ENCODE measurements around the gene SETSIP.
"Not testable (repeated sequence)": the region's sequence is repeated elsewhere in the genome, so short reads cannot be mapped to it uniquely, and the experiment has no call there.

SETSIP gene, protein sequence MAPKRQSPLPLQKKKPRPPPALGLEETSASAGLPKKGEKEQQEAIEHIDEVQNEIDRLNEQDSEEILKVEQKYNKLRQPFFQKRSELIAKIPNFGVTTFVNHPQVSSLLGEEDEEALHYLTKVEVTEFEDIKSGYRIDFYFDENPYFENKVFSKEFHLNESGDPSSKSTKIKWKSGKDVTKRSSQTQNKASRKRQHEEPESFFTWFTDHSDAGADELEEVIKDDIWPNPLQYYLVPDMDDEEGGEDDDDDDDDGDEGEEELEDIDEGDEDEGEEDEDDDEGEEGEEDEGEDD
- 0.27 to 0.31 reads per million in 2 donors for total RNA-seq

DNA sequence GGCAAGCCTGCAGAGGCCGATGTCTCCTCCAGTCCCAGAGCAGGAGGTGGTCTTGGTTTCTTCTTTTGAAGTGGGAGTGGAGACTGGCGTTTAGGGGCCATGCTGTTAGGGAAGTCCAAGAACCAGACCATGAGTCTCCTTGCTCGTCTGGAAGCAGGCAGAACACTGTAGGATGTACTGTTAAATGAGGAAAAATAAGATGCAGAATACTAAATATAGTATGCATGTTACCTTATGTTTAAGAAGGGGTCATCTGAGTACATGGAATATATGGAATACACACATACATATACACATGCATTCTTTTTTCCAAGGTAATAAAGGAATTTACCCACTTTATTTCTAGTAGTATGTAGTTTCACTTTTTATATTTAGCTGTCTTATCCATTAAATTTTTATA, at the start of gene SETSIP:
Gene SETSIP, minus strand, starts transcription at position 101 of the 400 bp plus-strand sequence. Its CDS starts 0 bp downstream, at position 101.
- DNase-seq: no peak

DNA sequence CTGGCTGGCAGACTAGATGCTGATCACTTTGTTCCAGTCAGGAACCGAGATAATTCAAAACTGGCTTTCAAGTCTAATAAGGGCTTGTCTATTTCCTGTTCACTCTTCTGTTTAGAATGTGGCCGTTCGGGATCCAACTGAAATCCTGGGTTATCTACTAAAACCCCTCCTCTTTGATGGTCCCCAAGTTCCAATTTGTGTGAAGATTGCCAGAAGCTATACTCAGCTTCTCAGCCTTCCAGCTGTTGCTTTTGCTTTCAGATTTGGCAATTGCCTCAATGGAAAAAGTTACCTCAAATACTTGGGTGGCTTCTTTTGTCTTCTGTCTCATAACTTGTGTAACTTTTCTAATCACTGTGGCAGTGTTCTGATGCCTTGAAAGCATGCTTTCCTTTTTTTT, 48.7 kb upstream of the SETSIP start:
- DNase-seq: peak in 1 of 5 experiments; percentile 52

DNA sequence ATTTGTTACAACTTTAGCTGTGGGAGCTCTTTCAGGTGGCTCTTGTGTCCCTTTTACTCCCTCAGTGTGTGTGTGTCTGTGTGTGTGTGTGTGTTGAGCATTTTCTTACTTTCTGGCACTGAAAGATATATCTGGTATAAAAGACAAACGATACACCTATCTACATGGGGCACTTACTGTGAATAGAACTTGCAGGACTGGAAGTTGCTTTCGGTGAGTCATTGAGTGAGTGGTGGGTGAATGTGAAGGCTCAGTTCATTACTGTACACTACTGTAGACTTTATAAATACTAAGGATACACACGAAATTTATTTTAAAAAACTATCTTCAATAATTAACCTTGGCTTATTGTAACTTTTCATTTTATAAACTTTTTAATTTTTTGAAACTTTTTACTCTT, 43.6 kb upstream of the SETSIP start:
- DNase-seq: peak in 1 of 5 experiments; percentile 43

DNA sequence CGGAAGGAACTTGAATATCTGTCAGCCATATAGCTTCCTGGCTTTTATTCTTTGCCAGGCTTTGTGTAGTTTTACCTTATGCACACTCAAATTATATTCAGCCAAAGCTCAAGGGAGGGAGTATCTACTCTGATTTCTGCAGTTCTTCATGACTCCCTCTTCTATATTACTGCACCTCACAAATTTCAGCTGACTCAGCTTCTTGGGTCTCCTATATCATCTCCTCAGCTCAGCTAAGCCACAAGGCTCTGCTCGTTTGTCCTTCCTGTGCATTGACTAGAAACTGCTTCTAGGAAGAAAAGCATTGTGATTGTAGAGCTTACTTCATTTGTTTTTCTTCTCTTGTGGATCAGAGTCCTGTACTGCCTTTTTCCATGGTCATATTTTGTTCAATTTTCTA, 42.3 kb upstream of the SETSIP start:
- DNase-seq: peak in 1 of 5 experiments; percentile 64

DNA sequence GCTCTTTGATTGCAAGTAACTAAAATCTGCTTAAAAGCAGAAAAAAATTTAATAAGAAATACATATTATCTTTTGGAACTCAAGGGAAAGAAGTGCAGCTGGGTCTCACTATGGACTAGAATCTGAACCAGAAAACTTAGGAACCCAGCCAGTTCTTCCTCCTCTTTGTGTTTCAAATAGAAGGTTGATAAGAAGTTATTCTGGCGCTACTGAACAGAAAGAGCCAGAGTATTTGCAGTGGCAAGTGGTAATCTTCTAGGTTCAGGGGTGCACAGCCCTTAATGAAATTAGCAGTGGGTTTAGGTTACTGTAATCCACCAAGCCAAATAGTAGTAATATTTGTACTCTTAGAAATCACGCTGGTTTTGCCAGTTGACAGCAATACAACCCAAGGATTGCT, 33.4 kb upstream of the SETSIP start:
- DNase-seq: no peak

DNA sequence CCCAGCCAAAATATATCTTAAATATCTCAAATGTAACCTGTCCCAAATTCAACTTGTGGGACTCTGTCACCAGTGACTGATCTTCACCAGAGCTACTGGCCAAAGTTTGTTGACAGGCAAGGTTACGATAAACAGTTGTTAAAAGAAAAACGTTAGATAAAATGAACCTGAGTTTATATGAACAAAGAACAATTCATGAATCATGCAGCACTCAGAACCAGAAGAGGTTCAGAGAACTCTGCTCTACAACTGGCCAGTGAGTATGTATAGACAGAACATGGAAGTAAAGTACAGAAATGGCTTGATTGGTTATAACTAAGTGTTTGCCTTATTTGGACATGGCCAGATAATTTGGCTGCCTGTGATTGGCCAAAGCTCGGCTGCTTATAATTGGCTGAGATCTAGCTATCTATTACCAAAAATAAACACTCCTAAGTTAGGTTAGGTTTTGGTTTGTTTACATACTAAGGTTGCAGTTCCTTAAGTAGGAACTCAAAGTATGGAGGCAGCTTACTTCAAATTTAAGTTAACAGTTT, 30.4 kb upstream of the SETSIP start:
- no peak for DNase-seq

DNA sequence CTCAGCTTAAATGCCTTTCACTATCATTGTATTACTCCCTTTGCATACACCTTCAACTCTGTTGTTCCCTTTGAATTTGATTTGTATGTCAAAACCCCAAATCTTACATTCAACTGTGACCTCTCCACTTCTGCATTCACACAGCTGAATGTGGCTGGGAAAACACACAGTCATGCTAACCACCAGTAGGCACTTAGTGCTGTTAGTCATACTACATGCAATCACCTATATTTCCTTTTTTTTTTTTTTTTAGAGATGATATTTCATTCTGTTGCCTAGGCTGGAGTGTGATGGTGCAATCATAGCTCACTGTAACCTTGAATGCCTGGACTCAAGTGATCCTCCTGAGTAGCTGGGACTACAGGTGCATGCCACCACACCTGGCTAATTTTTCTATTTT, 21.1 kb upstream of the SETSIP start:
- peak in 1 of 5 experiments; percentile 2 for DNase-seq

DNA sequence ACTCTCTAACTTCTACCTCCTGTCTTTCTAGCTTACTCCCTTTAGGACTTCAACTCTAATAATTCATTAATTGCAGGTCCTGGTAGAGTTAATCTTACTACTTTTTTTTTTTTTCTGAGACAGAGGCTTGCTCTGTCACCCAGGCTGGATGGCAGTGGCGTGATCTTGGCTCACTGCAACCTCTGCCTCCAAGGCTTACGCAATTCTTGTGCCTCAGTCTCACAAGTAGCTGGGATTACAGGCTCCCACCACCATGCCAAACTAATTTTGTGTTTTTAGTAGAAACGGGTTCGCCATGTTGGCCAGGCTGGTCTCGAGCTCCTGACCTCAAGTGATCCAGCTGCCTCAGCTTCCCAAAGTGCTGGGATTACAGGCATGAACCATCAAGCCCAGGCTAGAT, 20.7 kb upstream of the SETSIP start:
- no peak for DNase-seq

DNA sequence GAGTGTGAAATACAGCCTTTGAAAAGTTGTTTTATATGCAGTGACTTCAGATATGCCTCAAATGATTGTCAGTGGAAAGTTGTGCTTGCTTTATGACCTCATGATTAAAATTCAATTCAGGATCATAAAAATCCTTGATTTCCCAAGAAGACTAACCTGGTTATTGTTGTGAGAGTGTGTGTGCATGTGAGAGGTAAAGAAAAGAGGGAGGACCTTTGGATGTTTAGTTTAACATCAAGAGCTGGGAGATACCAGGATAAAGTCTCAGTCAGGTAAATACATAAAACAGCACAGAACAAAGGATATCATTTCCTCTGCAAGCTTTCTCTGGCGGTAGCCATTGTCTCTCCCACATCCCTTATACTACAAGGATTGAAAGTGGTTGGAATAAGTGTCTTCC, 19.4 kb upstream of the SETSIP start:
- no peak for DNase-seq

DNA sequence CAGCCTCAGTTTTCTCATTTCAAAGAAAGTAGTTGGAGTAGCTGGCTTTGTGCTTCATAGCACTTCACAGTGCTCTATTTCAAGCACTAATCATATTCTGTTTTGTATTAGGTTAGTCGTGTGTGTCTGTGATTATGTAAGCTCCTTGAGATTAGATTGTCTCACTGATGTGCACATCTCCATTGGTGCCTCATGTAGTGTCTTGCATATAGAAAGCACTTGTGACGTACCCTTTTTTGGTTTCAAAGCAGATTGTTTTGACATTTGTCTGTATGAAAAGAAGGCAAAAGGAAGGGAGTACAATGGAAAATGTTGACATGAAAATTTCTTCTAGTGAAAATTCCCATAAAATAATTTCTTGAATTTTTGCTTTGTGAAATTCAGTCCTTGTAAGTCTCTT, 18.9 kb upstream of the SETSIP start:
- DNase-seq: no peak

DNA sequence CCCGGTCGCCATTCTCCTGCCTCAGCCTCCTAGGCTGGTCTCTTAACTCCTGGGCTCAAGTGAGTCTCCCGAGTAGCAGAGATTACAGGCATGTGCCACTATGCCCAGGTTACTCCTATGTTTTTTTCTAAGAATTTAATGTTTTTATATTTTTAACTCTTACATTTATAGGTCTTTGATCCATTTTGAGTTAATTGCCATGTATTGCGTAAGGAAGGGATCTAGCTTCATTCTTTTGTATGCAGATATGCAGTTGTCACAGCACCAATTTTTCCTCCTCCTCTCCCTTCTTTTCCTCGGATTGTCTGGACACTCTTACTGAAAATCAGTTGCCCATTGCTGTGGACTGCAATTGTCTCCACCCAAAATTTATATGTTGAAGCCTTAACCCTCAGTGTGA, 16.4 kb upstream of the SETSIP start:
- no peak for DNase-seq

DNA sequence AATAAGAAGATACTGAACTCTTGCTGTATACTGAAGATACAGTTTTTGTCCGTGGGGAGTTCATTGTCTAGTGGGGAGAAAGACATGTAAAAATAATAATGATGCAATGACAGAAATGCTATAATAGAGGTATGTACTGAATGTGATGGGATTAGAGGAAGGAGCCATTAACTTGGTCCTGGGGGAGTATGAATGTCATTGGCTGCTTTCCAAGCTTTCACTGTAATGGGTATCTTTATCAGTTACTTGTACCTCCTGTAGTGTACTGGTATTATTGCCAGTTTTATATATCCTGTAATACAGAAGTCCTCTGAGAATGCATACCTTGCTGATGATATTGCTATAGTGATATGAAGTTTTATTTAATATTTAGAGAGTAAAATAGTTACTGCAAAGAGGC, 12.3 kb upstream of the SETSIP start:
- no peak for DNase-seq

DNA sequence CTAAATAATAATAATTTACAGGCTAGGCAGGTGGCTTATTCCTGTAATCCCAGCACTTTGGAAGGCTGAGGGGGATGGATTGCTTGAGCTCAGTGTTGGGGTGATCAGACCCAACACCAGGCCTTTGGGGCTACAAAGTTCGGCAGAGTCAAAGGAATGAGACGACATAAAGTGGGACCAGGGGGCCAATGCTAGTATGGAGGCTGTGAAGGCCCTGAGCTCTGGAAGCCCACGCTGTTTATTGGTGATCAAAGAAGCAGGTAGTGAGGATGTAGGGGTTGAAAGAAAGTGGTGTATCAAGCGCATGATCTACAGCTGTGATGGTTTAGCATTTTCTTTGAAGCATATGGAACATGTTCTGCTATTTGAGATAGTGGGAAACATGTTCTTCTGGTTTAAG, 10.5 kb upstream of the SETSIP start:
- DNase-seq: no peak

DNA sequence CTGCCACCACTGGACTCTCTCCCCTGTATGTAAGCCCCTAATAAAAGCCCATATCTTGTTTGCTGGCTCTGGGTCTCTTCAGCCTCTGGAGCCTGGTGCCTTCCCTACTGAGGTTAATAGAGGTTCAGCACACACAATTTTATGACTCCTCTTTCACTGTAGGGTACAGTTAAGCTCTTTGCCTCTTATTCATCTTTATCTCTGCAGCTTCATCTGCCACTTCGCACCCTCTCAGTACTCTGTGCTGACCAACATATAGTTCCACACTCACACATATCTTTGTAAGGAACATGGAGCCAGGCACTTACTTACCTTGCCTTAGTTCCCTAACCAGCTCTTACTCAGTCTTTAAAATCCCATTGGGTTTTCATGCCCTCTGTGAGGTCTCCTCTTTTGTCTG, 9.4 kb upstream of the SETSIP start:
- no peak for DNase-seq

DNA sequence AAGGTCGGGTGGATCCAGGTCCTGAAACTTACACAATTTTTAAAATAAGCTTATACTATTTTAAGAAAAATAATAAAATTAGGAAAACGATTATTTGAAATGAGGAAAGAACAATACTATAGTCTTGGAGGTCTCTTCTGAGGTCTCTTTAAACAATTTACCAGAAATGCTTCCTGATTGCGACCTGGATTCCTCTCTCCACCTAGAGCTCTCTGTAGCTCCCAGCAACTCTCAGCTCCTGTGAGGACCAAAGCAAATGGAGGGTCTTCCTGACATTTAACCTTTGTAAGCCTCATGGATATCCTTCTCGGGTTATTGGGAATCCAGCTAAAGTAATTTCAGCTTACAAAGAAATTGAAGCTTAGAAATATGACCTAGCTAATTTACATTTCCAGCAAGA, 5.8 kb upstream of the SETSIP start:
- peak in 1 of 5 experiments; percentile 3 for DNase-seq

DNA sequence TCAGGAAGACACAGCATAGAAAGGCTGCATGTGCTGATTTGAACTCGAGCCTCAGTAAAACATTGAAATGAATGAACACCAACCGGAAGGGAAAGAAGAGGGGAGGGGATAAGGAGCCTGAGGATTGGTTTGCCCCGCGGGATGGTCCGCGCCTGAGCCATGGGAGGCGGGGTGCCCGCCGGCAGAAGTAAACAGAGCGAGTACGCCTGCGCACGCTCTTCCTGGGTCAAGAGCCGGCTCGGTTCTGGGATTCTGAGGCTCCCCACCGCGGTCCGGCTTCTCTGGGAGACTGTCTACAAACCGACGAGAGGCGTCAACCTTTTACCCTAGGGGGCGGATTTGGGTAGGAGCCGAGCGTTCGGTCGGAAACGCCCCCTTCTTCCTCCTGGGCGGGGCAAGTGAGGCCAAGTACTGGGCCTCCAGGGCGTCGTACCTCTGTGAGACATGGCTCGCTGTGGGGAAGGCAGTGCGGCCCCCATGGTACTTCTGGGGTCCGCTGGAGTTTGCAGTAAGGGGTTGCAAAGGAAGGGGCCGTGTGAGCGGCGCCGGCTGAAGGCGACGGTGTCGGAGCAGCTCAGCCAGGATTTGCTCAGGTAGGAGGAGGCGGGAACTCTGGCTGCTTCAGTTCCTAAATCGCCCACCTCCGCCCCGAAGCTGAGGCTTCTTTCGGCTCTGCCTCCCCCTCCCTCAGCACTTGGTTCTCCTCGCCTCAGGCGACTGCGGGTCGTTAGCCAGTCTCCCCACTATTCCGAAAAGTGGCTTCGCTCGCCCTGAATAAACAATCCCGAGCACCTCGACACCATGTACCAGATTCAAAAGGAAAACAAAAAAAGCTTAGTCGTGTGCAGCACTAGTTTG, 5.1 kb upstream of the SETSIP start, which contains the start of gene BTBD8:
Gene BTBD8, plus strand, starts transcription at position 218 of the 858 bp plus-strand sequence. Its CDS starts 227 bp downstream, at position 445.
- DNase-seq: peak; percentile 55 to 92 (median 73)

DNA sequence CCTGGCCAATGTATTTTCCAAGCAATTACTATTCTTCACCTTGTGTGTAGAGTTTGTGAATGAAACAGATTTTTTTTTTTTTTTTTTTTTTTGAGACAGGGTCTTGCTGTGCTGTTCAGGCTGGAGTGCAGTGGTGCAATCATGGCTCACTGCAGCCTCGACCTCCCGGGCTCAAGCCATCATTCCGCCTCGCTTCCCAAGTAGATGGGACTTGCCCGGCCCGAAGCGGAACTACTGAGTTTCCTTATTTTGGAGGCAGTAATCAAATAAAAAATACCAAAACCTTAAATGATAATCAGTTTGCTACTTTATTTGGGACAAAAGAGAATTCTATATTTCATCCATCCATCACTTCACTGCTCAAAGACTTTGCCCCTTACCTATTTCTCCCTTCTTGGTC, 4.2 kb upstream of the SETSIP start:
- DNase-seq: no peak

DNA sequence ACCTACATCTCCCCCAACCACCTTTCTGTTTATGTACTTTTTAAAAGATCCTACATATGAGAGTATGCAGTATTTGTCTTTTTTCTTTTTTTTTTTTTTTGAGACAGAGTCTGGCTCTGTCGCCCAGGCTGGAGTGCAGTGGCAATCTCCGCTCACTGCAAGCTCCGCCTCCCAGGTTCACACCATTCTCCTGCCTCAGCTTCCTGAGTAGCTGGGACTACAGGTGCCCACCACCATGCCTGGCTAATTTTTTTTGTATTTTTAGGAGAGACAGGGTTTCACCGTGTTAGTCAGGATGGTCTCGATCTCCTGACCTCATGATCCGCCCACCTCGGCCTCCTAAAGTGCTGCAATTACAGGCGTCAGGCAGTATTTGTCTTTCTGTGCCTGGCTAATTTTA, 2.9 kb upstream of the SETSIP start:
- not testable (repeated sequence) for DNase-seq

DNA sequence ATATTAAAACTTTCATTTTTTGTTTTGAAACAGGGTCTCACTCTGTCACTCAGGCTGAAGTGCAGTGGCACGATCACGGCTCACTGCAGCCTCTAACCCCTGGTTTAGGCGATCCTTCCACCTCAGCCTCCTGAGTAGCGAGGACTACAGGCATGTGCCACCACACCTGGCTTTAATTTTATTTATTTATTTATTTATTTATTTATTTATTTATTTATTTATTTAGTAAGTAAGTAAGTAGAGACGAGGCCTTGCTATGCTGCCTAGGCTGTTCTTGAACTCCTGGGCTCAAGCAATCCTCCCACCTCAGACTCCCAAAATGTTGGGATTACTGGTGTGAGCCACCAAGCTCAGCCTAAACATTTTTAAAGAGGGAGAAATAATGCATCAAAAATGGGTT, 1.2 kb upstream of the SETSIP start:
- DNase-seq: no peak

DNA sequence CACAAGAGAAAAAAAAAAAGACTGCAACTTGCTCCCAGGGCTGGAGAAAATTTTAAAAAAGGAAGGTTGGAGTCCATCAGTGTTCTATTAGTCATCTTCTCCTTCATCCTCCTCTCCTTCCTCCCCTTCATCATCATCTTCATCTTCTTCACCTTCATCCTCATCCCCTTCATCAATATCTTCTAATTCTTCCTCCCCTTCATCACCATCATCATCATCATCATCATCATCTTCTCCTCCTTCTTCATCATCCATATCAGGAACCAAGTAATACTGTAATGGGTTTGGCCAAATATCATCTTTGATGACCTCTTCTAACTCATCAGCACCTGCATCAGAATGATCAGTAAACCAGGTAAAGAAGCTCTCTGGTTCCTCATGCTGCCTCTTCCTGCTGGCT, 765 bp downstream of the SETSIP start:
- DNase-seq: not testable (repeated sequence)

DNA sequence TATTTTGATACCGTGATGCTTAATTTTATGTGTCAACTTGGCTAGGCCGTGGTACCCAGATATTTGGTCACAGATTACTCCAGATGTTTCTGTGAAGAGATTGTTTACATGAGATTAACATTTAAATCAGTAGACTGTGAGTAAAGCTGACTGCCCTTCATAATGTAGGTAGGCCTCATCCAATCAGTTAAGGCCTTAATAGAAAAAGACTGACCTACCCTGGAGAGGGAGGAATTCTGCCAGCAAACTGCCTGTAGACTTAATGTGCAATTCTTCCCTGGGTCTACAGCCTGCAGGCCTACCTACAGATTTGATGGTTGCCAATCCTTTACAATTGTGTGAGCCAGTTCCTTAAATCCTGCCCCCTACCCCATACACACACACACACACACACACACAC, 4.3 kb downstream of the SETSIP start:
- no peak for DNase-seq

DNA sequence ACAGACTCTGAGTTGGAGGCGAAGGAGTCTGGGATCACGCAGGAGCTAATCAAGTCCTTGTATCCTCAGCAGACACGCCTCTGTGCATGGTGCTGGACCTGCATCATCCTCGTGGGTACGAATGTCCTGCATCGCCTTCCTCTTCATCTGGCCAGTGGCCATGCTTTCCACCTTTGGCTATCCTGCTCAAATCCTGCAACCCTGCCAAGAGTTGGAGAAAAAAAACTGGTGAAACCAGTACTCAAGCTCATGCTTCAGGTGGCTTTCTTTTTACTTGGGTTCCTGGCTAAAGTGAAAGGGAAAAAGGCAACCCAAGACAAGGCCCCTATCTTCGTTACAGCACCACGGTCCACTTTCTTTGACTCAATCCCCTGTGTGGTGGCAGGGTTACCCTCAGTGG, 8.9 kb downstream of the SETSIP start:
- DNase-seq: no peak

DNA sequence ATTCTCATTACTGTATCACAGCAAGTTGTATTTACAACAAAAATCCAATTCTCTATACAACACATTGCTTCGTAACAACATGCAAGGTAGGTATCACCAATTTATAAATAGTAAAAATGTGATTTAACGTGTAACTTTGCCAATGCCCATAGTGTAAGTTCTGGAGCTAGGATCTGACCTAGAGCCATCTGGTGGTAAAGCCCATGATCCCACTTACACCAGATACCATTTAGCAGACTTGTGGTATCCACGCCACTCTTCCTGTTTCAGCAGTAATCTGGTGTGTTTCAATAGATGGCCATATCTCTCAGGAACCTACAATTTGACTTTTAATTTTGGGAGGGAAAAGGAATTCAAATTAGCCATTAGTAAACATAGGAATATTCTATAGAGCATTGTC, 10.2 kb downstream of the SETSIP start:
- peak in 1 of 5 experiments; percentile 5 for DNase-seq

DNA sequence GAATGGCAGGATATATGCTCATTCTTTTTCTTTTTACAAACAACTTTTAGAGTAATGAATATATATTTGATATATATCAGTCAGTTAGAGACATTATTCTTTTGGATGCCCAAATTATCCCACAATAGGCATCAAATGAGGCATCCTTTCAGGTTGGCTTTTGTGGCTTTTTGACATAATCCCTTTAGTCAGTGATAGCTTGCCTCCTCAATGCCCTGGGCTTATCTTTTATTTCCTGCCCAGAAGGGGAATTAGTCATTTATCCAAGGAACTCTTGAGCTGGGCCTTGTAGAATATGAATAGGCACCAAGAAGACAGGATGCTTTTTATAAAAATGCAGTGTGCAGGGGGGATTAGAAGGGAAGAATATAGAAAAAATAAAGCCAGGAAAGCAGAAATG, 23.3 kb downstream of the SETSIP start:
- no peak for DNase-seq

All from T-helper 2 cell (primary cell).